Dermis microvascular lymphatic vessel endothelial cell (primary cell): ENCODE results near the gene AATK. TPM values are rescaled to one million over a fixed set of nuclear protein-coding genes. Genes with fewer than 3 reads are reported as not detected.

Experiments
- DNase-seq, 2 donors: peaks; one replicate each; pipeline versions ENCODE4 v3.0.0 to v3.0.0-alpha.2; 2010; ENCODE audit warnings: low read depth in 2 of 2
- total RNA-seq: library from RNA; depleted of rRNA; stranded (reverse); fragments of >200 nt; gene quantifications from 2 replicates; pipeline ENCODE4 v1.2.1, GENCODE V29; 2014

AATK gene
- total RNA-seq, 1 donor from 2014 or later = 1.5 TPM

GRCh38 chr17:81143717-81144422, 22.2 kb downstream of the AATK start:
- no peak for DNase-seq

- DNase-seq = no peak
These were observed 22.9 kb downstream of the AATK start for GRCh38 chr17:81143200-81143527.

- DNase-seq = peak; percentile 73 to 77
These were observed 23.5 kb downstream of the AATK start for GRCh38 chr17:81142301-81143199.

- no peak for DNase-seq
These were observed 25.3 kb downstream of the AATK start for GRCh38 chr17:81140695-81141094.

GRCh38 chr17:81140018-81140417, 26.0 kb downstream of the AATK start:
- no peak for DNase-seq

DNA sequence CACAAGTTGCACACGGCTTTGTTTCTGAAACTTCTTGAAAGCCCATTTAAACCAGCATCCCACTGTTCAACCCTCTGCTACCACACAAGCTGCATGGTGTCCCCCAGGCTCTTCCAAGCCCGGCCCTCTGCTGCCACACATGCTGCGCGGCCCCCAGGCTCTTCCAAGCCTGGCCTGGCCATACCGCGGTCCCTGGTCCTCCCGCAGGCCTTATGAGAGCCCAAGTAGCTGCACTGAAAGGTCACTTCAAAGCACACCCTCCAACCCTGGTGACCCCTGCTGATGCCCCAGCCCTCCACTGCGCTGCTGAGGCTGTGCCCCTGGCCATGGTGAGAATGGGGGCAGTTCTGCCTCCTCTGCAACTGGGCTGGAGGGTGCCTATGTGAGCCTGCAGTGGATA, 26.6 kb downstream of the AATK start:
- no peak for DNase-seq

DNA sequence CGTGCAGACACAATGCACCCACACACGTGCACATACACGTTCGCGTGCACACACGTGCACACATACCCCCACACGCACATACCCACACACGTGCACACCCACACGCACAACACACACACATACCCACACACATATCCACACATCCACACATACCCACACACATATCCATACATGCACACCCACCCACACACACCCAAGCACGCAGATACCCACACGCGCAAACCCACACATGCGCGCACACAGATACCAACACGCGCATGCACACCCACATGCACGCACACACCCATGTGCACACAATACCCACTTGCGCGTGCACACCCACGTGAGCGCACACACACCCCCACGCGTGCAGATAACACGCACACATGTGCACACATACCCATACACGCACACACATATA, 27.5 kb downstream of the AATK start:
- no peak for DNase-seq

- DNase-seq = no peak
These were observed 27.9 kb downstream of the AATK start for GRCh38 chr17:81138083-81138482.

- DNase-seq = no peak
These were observed 28.8 kb downstream of the AATK start for GRCh38 chr17:81137248-81137647.

GRCh38 chr17:81136366-81136765, 29.7 kb downstream of the AATK start:
- DNase-seq = no peak

- peak in 1 of 2 donors; percentile 26 for DNase-seq
These were observed 30.3 kb downstream of the AATK start for GRCh38 chr17:81135505-81136278.

- no peak for DNase-seq
These were observed 31.8 kb downstream of the AATK start for GRCh38 chr17:81134064-81134781.

DNA sequence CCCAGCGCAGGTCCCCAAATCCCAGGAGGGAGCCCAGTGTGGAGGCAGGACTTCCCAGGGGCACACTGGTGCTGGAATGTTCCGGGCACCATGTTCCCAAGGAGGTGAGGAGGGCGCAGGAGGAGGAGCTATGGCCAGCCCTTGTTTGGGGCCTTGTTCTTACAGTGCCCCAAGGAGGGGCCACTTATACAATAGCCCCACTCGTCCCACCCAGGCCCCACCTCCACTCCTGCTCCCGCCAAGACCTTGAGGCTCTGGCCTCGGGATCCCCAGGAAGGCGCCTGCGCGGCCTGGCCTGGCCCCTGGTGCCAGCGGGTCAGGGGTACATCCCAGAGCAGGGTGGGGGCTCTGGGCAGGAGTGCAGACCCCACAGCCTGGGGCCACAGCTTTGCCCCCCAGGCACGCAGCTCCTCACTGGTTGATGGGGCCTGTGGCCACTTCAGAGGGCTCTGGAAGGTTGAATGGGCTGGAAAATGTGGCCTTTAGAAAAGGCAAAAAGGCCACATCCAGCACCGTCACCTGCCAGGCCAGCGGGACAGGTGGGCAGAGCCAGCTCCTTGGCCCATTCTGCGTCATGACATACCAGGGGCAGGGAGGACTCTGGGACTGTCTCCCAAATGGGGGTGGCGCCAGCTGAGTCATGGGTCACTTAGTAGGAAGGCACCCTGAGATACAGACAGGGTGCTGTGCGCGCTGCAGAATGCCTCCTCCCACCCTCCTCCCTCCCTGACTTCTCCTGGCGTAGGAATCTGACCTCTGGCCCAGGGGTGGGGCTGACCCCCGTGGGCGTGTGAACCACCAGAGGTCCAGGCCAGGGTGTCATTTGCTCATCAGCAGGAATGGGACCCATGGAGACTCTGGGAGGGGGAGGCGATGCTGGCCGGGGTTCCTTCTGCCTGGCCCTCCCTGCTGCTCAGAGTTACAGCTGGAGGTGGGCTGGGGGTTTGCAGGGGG, 33.0 kb downstream of the AATK start:
- no peak for DNase-seq

GRCh38 chr17:81132197-81132540, 33.9 kb downstream of the AATK start:
- no peak for DNase-seq

DNA sequence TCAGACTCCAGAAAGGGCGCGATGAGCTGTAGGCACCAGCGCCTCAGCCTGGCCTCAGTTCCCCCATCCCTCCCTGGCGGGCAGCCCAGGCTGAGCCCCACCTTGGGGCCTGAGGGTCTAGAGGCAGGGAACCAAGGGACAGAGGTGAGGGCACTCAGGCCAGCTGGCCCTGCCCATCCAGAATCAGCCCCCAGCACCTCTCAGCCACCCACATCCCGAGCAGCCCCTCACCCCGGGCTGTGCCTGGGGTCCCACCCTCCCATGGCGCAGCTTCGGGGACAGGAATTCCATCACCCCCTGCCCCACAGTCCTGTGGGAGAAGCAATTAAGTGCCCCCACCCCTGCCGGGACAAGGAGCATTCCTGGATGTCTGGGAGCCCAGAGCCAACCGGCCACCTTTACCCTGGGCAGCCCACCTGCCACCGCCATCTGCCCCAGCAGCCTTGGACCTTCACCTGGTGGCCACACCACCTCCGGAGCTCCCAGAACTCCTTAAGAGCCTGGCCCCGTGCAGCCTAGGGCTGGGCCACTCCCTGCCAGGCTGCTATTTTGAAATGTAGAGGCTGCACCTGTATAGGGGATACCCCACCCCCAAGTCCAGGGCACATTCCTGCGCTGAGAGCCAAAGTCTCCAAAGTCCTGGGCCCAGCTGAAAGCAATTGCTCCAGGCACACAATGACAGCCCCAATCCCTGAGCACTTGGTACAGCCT, 34.4 kb downstream of the AATK start:
- DNase-seq = no peak

DNA sequence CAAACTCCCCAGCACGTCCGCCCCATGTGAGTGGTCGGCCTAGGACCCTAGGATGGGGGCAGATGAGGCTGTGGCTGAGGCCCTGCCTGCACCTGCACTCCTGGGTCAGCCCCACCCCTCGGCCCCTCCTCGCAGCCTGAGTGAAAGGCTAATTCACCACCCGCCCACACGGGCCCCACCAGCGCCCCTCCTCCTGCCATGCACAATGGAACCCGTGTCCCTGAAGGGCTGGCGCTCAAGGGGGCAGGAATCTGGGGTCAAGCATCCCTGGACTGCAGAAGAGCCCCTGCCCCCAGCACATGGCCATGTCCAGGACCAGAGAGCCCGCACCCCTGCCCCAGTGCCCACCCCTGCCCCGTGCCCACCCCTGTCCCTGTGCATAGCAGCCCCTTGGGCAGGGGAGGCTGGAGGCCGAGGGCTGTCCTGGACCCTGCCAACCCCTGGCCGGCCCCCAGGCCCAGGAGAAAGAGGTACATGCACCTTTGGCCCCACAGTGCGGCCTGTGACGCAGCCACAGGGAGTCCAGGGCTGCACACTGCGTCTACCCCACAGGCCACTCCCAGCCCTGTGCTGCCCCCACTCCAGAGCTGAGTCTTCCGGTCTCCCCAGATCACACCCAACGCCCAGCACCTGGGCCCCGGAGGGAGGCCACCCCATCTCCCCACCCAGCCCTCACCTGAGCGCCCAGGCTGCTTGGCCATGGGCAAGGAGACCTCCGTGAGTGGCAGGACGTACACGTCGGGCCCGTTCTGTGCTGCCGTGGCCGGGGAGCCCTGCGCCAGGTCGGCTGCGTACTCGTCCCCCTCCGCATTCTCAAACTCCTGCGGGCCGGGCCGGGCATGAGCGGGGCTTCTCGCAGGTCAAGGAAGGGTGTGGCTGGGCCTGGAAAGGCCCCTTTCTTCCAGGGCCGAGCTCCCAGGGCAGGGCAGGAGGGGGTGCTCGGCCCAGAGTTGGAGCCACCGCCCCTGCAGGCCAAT, 35.3 kb downstream of the AATK start:
- no peak for DNase-seq

DNA sequence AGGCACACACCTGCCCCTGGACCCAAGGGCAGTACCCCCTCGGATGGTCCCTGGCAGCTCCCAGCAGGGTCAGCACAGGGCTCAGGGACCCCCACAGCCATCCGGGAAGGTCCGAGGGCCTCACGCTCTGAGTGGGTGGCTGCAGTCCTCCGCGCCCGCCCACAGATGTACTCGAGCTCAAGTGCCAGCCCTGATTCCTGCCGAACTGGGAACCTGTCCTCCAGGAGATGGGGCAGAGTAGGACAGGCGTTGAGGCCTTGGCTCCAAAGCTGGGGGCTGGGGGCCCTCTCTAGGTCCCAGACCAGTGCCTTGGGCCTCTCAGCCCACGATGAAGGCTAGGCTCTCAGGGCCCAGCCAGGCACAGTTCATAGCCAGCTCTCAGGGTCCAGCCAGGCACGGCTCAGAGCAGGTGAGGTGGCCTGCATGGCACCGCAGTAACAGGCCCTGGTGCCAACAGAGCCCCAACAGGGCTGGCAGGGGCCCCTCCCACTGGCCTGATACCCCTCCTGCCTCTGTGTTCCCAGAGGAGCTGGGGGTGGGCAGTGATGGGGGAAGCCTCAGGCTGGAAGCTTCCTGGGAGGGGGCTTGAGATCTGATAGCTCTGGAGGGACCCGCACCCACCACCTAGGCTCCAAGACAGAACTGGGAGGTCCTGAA, 36.2 kb downstream of the AATK start:
- DNase-seq = no peak

DNA sequence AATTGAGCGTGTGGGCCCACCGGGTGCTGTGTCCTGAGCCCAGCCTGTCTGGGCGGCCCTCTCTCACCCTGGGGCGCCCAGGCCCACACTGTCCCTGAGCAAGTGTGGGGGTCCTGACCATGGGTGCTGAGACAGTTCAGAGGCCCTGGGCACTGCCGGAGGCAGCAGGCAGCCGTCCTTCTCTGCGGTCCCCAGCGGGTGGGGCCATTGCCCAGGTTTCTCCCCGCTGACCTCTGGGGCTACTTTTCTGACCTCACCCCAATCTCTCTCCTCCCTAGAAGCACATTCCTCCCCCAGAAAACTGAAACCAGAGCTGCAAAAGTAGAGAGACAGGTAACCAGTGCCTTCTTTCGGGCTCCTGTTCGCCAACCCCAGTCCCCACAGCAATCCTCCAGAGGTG, 36.7 kb downstream of the AATK start:
- DNase-seq = no peak
